Tibial nerve (tissue), 4 donors: ENCODE results near the gene UBE2N. TPM values are rescaled to one million over a fixed set of nuclear protein-coding genes. Genes with fewer than 3 reads are reported as not detected.
A peak's percentile ranks its signal among the peaks of the same experiment; 100 is the strongest.

Experiments used
- DNase-seq, 2 donors: peaks; one replicate each; pipeline ENCODE4 v3.0.0-alpha.2; 2019; ENCODE audit warnings: low spot score in 2 of 2
- H3K27ac ChIP-seq, 4 donors: fragments of 200-600 bp; sonication (generic) in 3 of 4; one replicate each; pipeline ENCODE4 v1.5.1; 2017 to 2019; ENCODE audit warnings: mild to moderate bottlenecking in 1 of 4
- H3K27me3 ChIP-seq, 2 donors: fragments of 200-600 bp; sonication (generic) in 1 of 2; one replicate each; pipeline versions ENCODE4 v1.5.1 to v1.6.0; 2017 to 2019
- H3K36me3 ChIP-seq, 3 donors: fragments of 200-600 bp; sonication (generic); one replicate each; pipeline ENCODE4 v1.5.1; 2018 to 2019
- H3K4me1 ChIP-seq, 4 donors: fragments of 200-600 bp; sonication (generic) in 3 of 4; one replicate each; pipeline ENCODE4 v1.5.1; 2017 to 2019
- H3K4me3 ChIP-seq, 4 donors: fragments of 200-600 bp; sonication (generic) in 3 of 4; one replicate each; pipeline ENCODE4 v1.5.1; 2017 to 2019; ENCODE audit warnings: mild to moderate bottlenecking in 1 of 4, moderate library complexity in 1 of 4
- H3K9me3 ChIP-seq, 4 donors: fragments of 200-600 bp; sonication (generic) in 3 of 4; one replicate each; pipeline ENCODE4 v1.5.1; 2017 to 2019
- CTCF ChIP-seq, 5 experiments: fragments of 200-600 bp in 3 of 5; fragments of 450-650 bp in 2 of 5; sonication (generic) in 3 of 5; IDR thresholded peaks; one replicate each; pipeline ENCODE4 v1.5.1; 2016 to 2019; ENCODE audit warnings: antibody characterized with exemption in 5 of 5, mild to moderate bottlenecking in 3 of 5, moderate library complexity in 2 of 5
- EP300 ChIP-seq, 2 donors: sonication (generic); formaldehyde crosslinking; IDR thresholded peaks; one replicate each; pipeline ENCODE4 v1.6.1; 2017; ENCODE audit warnings: antibody characterized with exemption in 2 of 2, mild to moderate bottlenecking in 1 of 2
- POLR2A ChIP-seq, 2 donors: fragments of 450-650 bp; IDR thresholded peaks; one replicate each; pipeline ENCODE4 v1.6.1; 2017; ENCODE audit warnings: antibody characterized with exemption in 2 of 2, mild to moderate bottlenecking in 2 of 2, moderate library complexity in 2 of 2
- WGBS, 2 donors: methylation state at CpG; one replicate each; pipeline ENCODE4 v1.1.5; 2018; 5-methylcytosine and 5-hydroxymethylcytosine counted together
- total RNA-seq, 4 donors: library from RNA; depleted of rRNA; stranded (reverse); fragments of >200 nt; gene quantifications; one replicate each; pipeline ENCODE4 v1.1.0, GENCODE V29; 2016

The UBE2N gene
- total RNA-seq, 4 donors from 2014 or later = 20.8 to 31.0 (median 29.4) TPM

DNA sequence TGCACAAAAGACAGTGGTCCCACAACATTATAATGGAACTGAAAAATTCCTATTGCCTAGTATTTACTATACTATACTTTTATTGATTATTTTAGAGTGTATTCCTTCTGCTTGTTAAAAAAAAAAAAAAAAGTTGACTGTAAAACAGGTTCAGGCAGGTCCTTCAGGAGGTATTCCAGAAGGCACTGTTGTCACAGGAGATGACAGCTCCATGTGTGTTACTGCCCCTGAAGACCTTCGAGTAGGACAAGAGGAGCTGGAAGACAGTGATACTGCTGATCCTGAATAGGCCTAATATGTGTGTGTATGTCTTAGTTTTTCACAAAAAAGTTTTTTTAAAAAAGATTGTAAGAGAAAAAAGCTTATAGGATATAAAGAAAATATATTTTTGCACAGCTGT is 12.3 kb downstream of the UBE2N start:
- Histone ChIP-seq H3K27ac (no peak overlapping the region), H3K36me3 (no peaks in the 10 kb centered on the region), H3K4me3 (no peak overlapping the region), H3K4me1 (peaks cover 0 to 69% (median 25%) of the 10 kb centered on the region in 4 donors), H3K27me3 (no peaks in the 10 kb centered on the region), H3K9me3 (no peaks in the 10 kb centered on the region)
- DNase-seq = no peak
- TF ChIP-seq CTCF (IDR thresholded peaks at IDR 0.05) = no peak
- no peak for TF ChIP-seq EP300 (IDR thresholded peaks at IDR 0.05)
- TF ChIP-seq POLR2A (IDR thresholded peaks at IDR 0.05) = no peak
- 76 to 83% methylated on average over 1 of the region's 1 CpG for WGBS, 2 donors

DNA sequence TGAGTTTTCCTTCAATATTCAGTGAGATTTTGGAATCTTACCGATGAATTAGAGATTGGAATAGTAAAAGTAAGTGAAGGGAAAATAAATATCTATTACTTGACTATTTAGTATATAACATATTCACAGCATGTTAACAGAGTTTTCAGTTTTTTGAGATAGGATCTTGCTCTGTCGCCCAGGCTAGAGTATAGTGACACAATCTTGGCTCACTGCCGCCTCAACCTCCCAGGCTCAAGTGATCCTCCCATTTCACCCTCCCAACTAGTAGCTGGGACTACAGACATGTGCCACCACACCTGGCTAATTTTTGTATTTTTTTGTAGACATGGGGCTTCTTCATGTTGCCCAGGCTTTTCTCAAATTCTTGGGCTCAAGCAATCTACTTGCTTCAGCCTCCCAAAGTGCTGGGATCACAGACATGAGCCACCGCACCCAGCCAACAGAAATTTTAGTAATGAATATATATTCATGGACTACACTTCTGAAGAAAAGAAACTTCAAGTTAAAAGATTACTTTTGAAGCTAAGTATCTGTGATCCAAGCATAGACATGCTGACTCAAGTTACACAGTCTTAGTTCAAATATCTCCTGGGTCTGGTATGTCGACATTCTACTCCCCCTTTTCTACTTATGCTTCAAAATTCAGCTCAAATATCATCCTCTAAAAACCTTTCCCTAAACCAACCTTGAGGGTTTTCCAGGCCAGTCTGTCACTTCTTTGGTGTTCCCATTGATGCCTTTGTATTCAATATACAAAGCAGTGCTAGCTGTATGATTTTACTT is 13.8 kb downstream of the UBE2N start:
- whole genome bisulfite sequencing, 2 donors = 82 to 85% methylated on average over 5 of the region's 5 CpGs
- H3K36me3 ChIP-seq = no peaks in the 10 kb centered on the region
- no peaks in the 10 kb centered on the region for H3K27me3 ChIP-seq
- H3K9me3 ChIP-seq = no peaks in the 10 kb centered on the region
- peaks cover 0 to 74% (median 24%) of the 10 kb centered on the region in 4 donors for H3K4me1 ChIP-seq
- TF ChIP-seq CTCF (IDR thresholded peaks at IDR 0.05) (no peak), POLR2A (IDR thresholded peaks at IDR 0.05) (no peak), EP300 (IDR thresholded peaks at IDR 0.05) (no peak)
- DNase-seq = no peak
- no peak overlapping the region for H3K4me3 ChIP-seq
- H3K27ac ChIP-seq = no peak overlapping the region

GRCh38 chr12:93426412-93426805 is 15.3 kb downstream of the UBE2N start:
- Histone ChIP-seq H3K27ac (peak overlapping the region in 1 of 4 donors; percentile 25), H3K4me3 (no peak overlapping the region), H3K27me3 (no peaks in the 10 kb centered on the region), H3K4me1 (peaks cover 0 to 74% (median 24%) of the 10 kb centered on the region in 4 donors), H3K9me3 (no peaks in the 10 kb centered on the region), H3K36me3 (no peaks in the 10 kb centered on the region)
- TF ChIP-seq POLR2A (IDR thresholded peaks at IDR 0.05) = no peak
- 21 to 43% methylated on average over 1 of the region's 1 CpG for WGBS, 2 donors
- no peak for DNase-seq

DNA sequence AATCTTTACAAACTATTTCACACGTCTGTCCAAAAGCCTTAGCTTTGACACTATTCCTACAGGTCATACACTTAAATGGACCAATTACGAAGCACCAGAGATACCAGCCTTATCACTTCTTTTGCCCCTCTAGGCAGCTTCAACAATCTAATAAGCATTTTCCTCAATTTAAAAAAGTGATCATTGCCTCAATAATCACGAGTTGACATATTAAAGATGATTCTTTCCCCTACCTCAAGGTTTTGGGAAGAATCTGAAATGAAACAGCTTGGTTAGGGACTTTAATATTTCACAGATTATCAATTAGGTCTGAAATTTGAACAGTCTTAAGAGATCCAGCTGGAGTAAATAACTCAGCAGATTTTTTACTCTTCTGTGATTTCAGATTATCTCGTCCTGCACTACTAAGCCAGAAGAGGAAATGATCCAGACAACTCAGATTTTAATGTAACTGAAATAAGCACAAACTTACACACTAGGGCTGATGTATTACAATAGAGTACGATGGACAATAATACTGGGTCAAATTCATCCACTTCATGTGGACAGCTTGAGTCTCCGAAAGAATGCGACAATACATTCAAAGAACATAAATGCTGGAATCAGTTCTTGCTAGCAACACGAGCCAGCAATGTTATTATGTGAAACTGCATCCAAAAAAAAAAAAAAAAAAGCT is 15.9 kb downstream of the UBE2N start:
- H3K4me1 ChIP-seq = peaks cover 0 to 71% (median 24%) of the 10 kb centered on the region in 4 donors
- peak overlapping the region in 1 of 4 donors; percentile 25 for H3K27ac ChIP-seq
- TF ChIP-seq CTCF (IDR thresholded peaks at IDR 0.05) = no peak

DNA sequence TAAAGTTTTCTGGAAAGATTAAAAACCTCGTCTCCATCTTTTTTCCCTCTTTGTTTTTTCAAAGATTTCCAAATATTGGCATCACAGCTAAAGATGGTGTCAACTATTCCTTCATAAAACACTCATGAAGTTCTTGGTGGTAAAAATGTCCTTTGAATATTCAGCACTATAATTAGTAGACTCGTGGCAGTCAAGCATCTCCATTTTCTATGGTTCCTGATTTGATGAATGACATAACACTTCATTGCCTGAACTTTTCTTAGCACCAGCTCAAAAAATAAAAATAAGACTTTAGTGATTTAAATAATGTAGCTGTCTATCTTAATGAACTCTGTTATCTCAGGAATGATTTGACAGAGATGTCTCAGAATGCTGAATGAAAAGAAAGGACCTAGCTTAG is 19.7 kb downstream of the UBE2N start:
- no peak for DNase-seq
- H3K4me3 ChIP-seq = no peak overlapping the region
- no peaks in the 10 kb centered on the region for H3K27me3 ChIP-seq
- H3K9me3 ChIP-seq = no peaks in the 10 kb centered on the region
- H3K36me3 ChIP-seq = no peaks in the 10 kb centered on the region
- TF ChIP-seq CTCF (IDR thresholded peaks at IDR 0.05) (no peak), POLR2A (IDR thresholded peaks at IDR 0.05) (no peak), EP300 (IDR thresholded peaks at IDR 0.05) (no peak)
- H3K27ac ChIP-seq = no peak overlapping the region
- H3K4me1 ChIP-seq = peaks cover 0 to 65% (median 18%) of the 10 kb centered on the region in 4 donors
- WGBS, 2 donors = 59% methylated on average over 2 of the region's 2 CpGs

More for the DNA sequence above, 15.9 kb downstream of the UBE2N start:
- no peaks in the 10 kb centered on the region for H3K27me3 ChIP-seq
- 40 to 49% methylated on average over 8 of the region's 8 CpGs for WGBS, 2 donors
- no peak for DNase-seq
- H3K9me3 ChIP-seq = no peaks in the 10 kb centered on the region
- H3K36me3 ChIP-seq = no peaks in the 10 kb centered on the region
- H3K4me3 ChIP-seq = no peak overlapping the region
